Activated T-helper 1 cell treated with Interleukin-2 at 50 U/mL for 16 hours (primary cell): ENCODE results near the gene NPC2.

ENCODE experiments used
- DNase-seq: peaks from one replicate; pipeline ENCODE4 v3.0.0-alpha.2; 2020; ENCODE audit warnings: low read depth

NPC2 gene

DNA sequence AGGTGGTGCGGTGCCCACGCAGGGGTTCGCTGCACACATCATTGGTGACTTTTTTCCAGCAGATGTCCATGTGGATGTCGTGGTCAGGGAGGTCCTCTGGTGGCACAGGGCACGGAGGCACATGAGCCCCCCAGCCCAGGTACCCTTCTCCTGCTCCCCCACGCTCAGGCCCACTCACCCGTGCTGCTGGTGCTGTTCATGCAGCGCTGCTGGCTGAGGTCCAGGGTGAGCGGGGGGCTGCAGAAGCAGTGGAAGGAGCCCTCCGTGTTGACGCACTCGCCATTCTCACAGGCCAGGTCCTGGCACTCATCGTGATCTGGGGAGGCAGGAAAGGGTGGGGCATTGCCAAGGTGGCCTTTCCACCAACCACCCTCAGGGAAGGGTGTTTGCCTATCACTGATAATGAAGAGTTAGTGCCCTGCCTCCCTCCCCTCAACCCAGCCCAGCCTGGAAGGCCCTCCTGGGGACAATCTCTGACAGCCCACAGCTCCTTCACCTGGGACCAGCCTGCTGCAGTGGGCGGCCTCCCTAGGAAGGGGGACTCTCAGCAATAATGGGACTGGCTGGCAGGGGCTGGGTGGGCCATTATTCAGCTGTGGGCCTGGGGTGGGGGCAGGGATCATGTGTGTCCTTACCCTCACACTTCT lies 10.3 kb upstream of the NPC2 start:
- no peak for DNase-seq

DNA sequence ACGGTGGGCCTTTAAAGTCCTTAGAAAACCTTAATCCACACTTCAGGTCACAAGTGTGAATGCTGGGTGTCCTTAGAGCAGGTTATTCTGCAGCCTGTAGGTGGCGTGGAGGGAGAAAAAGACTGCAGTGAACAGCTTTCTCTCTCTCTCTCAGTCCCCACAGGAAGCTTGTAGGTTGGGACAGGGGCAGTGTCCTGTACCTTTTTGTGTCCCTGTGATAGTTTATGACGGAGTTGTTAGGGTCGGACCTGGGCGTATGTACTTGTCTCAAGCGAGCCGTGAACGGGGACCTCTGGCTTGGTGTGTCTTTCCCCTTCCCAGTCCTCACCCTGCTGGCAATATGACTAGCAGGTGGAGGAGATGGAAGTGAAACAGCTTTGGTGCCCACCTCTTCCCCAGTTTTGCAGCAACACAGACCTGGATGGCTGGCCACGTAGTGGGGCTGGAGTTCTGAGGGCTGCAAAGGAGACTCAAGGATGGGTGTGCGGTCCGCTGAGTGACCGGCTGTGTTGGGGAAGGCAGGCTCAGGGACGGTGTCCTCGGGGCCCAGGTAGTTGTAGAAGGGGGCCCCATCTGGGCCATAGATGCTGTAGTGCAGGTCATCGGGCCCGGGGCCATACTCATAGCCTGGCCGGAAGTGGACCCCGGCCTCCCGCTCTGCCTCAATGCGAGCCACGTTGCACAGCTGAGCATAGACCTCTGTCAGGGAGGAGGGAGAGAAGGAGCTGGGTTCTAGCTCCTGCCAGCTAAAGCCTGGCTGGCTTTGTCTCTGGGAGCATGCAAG lies 9.3 kb upstream of the NPC2 start:
- DNase-seq = no peak

DNA sequence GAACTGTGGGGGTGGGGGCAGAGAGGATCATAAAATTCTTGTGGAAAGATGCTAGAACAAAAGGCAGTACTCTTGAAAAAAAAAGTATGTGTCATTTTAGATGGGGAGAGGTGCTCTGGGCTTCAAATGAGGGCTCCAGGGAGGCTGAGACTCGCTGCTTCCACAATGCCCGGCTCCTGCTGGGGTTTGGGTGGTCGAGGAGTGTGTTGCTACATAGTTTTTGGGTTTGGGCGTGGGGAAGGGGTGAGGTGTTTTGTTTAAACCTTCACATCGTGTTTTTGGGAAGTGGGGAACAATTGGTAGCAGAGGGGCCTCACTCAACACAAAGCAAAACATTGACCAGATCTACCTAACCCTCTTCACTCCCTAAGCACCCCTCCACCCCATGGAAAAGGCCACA lies 8.6 kb upstream of the NPC2 start:
- no peak for DNase-seq

DNA sequence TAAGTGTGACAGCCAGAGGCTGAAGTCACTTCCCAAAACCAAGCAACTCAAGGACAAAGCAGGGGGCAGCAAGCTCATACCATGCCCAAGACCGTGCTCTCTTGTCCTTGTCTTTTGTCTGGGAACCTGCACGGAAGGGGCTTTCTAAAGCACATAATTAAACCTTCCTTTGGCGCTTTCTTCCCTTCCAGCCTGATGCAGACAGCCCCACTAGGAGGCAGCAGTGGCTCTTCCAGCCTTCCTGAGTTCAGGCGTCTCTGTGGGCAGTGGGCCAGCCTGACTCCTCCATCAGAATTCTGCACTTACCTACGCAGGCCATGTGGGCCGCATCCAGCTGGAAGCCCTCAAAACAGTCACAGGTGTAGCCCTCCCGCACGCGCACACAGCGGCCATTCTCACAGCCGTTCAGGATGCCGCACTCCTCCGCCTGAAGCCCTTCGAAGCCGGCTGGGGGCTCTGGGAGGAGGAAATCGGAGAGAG lies 8.1 kb upstream of the NPC2 start:
- no peak for DNase-seq

DNA sequence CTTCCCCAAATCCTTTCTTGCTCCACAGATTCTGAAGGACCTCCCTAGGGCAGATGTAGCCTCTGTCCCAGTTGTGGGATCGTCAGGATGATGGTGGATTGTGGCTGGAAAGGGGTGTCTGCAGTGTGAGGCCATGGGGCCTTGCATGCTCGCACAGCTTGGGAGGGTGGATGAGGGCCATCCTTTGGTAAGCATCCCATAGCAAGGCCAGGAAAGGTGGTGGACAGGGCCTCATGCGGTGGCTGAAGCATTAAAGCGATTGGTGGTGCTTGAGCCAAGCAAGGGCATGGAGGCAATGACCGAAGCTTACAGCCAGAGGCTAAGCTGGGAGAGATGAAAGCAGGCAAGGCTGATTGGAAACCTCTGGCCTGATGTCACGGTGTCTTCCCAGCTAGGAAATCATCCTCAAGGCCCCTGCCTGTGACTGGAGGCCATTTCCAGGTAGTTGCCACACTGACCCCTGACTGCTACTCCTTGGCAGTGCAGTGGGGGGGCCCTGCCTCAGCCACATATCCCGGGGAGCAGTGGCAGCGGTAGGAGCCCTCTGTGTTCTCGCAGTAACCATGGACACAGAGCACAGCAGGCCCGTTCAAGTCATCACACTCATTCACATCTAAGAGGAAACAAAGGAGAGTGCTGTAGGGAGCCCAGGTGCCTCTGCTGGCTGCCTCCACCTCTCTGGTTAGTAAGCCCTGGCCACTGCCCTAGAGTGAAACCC lies 7.5 kb upstream of the NPC2 start:
- DNase-seq = no peak

DNA sequence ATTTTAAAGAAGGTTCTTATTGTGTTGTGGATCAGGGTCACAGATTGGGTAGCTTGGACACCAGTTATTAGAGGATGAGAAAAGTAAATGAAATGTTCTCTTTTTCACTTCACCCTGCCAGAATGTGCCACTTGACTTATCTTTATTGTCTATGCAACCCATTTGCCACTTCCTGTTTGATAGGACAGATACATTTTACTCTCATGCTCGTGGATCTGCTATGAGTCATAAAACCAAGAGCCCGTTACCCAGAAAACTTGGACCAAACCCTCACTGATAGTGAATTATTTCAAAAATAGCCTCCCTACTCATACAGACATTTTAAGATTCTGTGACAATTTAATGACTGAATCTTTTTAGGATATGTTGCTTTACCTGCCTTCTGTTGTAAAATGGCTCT lies 2.3 kb upstream of the NPC2 start:
- no peak for DNase-seq

DNA sequence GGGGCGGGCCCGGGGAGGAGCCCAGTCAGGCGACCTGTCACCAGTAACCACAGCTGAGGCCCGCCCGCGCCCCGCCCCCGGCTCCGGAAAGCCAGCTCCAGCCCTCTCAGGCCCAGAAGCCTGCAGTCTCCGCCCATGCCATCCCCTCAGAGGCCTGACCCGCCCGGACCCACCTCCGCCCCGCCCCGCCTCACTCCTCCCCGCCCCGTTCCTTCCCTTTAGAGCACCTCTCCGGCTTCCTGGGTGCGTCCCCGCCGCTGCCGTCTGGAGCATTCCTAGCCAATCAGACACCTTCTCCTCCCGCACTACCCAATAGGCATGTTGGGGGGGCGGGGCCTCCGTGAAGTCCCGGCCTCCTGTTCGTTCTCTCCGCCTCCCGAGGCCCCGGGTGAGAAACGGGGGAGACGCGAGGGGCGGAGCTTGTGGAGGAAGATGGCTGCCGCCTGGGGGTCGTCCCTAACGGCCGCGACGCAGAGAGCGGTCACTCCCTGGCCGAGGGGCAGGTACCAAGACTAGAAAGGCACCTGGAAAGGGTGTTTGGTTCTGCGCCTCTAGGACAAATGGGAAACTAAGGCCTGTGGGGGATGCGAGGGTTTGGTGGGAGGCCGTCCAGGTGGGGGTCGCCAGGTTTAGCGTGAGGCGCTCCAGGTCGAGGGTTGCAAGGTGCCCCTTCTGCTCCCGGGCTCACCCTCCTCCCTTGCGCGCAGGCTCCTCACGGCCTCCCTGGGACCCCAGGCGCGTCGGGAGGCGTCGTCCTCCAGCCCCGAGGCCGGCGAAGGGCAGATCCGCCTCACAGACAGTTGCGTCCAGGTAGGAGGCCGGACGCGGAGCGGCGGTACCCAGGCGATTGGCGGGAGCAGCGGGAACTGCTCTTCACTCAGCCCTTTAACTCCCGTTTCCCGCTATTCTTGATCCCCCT lies 497 bp upstream of the NPC2 start, which contains the start of gene ISCA2:
Gene ISCA2, plus strand, starts transcription at position 423 of the 919 bp plus-strand sequence. Its CDS starts 10 bp downstream, at position 433.
- DNase-seq = peak; percentile 99

DNA sequence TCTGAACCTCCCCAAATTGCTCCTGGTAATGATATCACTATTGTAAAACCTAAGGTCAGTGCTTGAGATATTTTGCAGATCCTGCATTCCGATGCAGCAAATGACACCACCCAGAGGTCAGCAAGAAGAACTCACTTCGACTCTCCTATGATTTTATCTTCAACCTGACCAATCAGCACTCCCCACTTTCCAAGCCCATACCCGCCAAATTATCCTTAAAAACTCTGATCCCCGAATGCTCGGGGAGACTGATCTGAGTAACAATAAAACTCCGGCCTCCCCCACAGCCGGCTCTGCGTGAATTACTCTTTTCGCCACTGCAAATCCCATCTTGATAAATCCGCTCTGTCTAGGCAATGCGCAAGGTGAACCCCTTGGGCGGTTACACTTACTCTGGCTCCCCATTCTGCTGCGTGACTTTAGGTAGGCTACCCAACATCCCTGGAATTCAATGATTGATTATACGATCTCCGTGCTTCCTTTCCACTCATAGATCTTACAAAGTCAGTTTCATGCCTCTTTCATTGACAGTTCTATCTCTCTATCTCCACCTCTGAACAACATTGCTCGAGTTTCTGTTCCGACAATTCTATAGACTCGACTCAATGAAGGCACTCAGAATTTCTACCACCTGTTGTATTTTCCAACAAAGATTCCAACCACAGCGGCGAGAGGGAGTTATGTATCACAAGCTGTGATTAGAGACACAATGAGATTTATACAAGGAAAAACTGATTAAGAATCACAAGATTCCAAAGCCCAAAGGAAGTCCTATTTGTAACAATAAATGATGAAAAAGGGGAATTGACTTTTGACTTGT lies 939 bp downstream of the NPC2 start:
- no peak for DNase-seq

DNA sequence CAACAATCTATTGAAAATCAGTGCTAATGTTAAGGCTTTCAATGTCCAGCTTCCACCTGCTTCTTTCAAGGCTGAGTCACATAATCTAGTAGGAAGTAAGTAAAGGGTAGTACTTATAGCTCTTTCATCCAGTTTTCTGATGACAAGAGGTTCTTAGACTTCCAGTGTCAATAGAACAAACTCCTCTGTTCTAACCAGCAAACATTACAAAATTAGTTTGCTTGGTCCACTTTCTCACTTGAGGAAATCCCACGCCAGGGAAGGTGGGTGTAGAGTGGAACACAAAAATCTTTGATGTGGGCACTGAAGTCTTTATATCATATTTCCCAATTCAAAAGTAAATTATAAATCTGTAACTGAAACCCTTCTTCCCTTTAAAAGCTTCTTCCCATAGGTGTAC lies 2.6 kb downstream of the NPC2 start:
- no peak for DNase-seq

DNA sequence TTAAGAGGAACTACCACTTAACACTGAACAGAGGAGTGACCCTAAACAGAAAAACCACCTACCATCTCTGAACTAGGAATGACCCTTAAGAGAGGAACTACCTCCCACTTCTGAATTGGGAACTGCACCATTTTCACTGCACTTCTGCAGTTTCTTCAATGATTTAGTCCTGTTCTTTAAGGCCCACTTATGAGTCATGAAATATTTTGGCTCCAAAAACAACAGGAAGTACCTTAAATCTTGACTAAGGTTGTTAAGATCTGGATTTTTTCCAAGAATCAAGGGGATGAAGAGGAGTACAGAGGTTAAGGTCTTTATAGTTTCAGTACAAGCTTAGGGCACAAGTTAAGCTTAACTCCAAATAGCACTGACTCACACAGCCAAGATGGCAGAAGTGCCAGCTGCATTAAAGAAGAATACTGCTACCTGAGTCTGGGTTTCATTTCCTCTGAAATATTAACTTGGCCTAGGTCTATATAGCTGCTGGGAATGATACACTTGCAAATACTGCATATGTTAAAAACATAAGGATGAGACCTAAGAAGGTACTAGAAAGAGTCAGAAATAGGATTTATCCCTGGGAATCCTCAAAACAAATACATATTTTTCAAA lies 4.2 kb downstream of the NPC2 start:
- no peak for DNase-seq

DNA sequence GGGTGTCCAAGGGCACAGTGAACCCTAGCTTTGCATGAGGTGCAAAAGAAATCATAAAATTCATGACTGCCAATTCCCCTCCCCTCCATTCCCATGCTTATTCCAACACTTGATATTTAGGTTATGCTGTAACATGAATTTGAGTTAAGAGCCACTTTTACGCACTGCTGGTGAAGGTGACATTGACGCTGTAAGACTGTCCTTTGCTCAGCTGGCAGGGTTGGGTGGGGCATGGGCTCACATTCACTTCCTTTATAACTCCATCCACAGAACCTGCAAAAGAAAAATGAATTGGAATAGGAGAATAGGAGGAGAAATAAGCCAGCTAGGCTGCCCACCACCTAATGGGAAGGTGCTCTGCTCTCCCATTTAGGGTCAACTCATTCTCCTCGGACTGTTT lies 6.9 kb downstream of the NPC2 start:
- no peak for DNase-seq

DNA sequence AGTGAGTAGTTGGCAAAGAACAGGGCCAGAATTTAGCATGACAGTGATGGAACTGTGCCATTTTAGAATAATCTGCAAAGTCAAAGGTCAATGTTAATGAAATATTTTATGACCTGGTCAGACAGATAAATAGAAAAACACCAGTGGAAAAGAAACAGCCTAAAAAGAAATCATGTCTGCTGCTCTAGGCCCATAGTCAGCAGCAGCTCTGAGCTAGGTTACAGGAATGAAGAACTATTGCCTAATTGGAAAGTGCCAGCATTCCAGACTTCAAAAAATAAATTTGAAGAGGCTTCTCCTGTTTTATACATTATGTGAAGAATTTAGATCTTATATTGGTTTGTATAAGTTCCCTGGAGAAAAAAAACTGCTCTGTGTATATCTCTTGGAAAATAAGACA lies 9.8 kb downstream of the NPC2 start:
- no peak for DNase-seq

DNA sequence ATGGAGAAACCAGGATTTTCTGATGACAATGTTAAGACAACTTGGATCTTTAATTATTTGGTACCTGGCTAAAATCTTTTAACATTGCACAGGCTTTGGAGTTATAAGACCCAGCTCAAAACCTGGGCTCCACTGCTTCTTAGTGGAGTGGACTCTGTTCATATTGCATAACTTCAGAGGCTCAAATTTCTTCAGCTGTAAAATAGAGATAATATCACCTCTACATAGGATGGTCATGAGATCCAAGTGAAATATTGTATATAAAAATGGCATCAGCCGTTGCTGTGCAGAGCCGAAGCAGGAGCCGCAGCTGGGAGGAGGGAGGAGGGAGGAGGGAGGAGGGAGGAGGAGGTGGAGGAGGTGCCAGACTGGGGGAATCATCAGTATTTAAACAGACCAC lies 10.5 kb downstream of the NPC2 start:
- no peak for DNase-seq

DNA sequence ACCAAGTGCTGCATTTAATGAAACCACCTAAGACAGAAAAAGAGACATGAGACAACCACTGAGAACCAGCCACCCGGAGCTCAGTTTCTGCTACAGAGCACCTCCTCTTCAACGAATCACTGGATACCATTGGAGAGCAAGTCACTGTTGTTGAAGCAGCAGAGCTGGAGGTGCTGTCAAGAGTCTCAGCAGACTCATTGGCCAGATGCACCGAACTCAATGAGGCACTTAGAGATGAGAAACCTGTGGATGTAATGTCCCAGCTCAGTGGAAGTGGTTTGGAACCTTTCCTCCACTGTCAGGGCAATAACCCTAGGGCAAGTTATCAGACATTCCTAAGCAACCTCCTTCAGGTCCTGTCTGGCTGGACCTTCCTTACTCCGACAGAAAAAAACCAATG lies 13.1 kb downstream of the NPC2 start:
- DNase-seq = no peak

DNA sequence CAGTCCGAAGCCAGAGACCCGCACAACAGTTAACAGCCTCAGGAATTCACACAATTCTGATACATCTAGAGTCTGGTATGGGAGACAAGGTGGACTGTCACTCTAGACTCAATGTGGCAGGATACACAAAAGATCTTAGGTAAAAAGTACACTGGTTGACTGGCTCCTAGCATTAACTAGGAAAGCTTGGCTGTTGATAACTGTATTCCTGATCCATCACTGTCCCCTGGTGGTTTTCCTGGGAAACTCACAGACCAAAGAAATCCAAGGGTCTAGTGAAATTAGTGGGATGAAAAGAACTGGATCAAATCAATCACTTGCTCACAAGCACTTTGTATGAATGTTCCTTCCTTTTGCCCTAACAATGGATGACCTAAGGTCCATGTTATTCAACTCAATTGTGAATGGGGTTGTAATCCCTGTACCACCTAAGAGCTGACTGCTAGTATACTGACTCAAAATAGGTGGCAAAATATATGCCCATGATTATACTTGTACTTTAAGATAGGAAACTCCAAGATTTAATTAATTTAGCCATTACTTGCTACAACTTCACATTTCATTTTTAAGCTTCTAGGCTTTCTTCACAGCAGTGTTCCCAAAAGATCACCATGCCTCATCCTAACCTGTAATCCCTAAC lies 14.0 kb downstream of the NPC2 start:
- DNase-seq = no peak

DNA sequence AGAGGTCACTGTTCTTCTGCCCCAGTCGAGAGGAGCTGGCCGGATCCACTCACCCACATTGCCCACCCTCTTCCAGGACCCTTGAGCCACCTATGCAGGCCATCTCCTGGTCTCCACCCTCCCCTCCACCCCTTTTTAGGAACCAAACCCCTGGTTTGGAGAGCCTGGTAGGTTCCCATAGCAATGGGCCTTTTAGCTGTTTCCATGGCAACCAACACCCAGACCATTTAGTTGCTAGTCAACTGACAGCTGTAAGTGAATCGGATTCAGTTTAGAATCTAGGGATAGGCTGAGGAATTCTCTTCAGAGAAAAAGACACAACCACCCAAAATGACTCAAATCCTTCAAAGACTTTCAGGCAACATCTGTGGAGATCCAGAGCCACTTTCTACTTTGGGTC lies 16.5 kb downstream of the NPC2 start:
- no peak for DNase-seq

DNA sequence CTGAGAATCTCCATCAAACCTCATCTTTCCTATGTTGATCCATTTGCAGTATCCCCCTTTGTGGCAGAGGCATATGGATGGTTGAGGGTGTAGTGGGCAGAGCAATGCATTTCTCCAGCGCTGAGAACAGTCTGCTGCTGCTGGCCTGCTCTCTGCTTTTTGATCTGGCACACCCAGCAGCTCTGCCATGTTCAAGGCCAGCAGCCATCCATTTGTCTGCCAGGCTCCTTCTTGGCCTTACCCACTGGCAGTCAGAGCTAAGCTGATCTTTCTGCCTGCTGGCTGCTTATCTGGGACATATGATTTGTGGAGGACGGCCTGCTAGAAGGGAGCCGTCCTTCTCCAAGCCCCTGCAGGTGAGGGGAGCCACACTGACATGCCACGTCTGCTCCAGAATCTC lies 17.0 kb downstream of the NPC2 start:
- no peak for DNase-seq

DNA sequence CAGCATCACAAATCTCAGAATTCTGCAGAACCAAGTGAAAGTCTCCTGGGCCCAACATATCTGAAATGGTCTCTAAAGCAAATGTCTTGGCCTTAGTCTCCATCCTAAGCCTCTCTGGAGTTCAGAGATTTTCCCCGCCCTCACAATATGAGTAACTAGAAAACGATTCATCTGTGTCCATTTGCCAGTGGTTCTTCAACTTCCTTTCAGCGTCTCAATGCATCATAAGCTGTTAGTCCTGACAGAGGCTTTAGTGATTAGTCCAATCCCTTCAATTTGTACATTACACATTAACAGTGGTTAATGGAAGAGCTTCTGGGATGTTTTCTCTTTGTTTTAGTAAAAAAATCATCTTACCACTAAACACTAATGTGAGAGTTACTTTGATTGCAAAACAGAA lies 17.4 kb downstream of the NPC2 start:
- DNase-seq = no peak

DNA sequence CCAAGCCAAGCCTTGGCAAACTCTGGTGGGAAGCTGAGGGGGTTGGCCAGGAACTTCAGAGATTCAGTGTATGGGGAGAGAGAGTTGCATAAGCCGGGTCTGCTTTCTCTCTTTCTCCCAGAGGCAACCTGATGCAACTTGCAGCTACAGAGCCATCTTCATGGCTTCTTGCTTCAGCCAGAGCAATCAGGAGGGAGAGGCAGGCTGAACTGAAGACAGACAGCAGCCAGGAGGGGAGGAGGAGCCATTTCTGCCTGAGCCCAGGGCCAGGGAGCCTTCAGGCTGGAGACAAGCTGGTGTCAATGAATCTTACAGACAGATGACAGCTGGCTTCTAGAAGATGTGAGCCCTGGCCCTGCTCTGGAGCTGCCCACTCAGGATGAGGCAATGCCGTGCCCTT lies 18.7 kb downstream of the NPC2 start:
- no peak for DNase-seq

DNA sequence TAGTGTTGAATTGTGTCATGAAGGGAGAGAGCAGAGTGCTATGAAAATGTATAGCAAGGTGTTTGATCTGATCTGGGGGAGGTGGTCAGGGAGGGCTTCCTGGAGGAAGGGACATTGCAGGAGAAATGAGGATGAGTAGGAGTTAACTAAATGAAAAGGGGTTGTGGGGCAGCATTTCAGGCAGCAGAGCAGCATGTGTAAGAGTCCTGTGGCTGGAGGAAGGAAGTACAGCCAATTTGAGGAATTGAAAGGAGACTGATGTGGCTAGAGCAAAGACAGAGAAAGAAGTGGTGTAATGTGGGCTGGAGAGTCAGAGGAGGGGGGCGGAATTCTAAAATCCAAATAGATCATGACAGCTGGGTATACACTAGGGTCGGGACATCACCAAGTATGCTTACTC lies 20.5 kb downstream of the NPC2 start:
- no peak for DNase-seq
